NOMO-1 (cell line): Measurements from ENCODE around the gene NRXN2.

ENCODE experiments used
- DNase-seq, 2 experiments: peaks; one replicate each; lab custom pipeline; 2025; ENCODE audit not compliant: unreplicated experiment in 2 of 2; lab: John Stamatoyannopoulos, UW

NRXN2 gene

GRCh38 chr11:64723907-64724862 is 1.2 kb upstream of the NRXN2 start:
- no peak for DNase-seq

- DNase-seq = no peak
Measured at GRCh38 chr11:64722141-64723065, 594 bp downstream of the NRXN2 start.

- no peak for DNase-seq
Measured at GRCh38 chr11:64721359-64721699, 1.7 kb downstream of the NRXN2 start.

GRCh38 chr11:64720640-64721358 is 2.2 kb downstream of the NRXN2 start:
- DNase-seq = no peak

- DNase-seq = no peak
Measured at GRCh38 chr11:64720167-64720566, 2.8 kb downstream of the NRXN2 start.

GRCh38 chr11:64719406-64719805 is 3.6 kb downstream of the NRXN2 start:
- no peak for DNase-seq

GRCh38 chr11:64718780-64719124 is 4.2 kb downstream of the NRXN2 start:
- DNase-seq = no peak

- DNase-seq = no peak
Measured at GRCh38 chr11:64718084-64718779, 4.8 kb downstream of the NRXN2 start.

- DNase-seq = no peak
Measured at GRCh38 chr11:64717268-64717578, 5.8 kb downstream of the NRXN2 start.

GRCh38 chr11:64716473-64717267 is 6.3 kb downstream of the NRXN2 start:
- no peak for DNase-seq

GRCh38 chr11:64715756-64716472 is 7.1 kb downstream of the NRXN2 start:
- no peak for DNase-seq

GRCh38 chr11:64715110-64715509 is 7.9 kb downstream of the NRXN2 start:
- no peak for DNase-seq

- DNase-seq = no peak
Measured at GRCh38 chr11:64714666-64715065, 8.3 kb downstream of the NRXN2 start.

GRCh38 chr11:64713781-64714363 is 9.1 kb downstream of the NRXN2 start:
- no peak for DNase-seq

- peak; percentile 18 to 25 for DNase-seq
Measured at GRCh38 chr11:64713016-64713707, 9.8 kb downstream of the NRXN2 start.

- no peak for DNase-seq
Measured at GRCh38 chr11:64712430-64713015, 10.5 kb downstream of the NRXN2 start.

GRCh38 chr11:64711956-64712362 is 11.0 kb downstream of the NRXN2 start:
- DNase-seq = no peak
